HG03060 (cell line): ENCODE data around the gene HEXIM2.

ENCODE experiments used
- ATAC-seq: cut with Tn5 transposase; IDR thresholded peaks from one replicate; pipeline ENCODE4 v1.9.1; 2021; ENCODE audit warnings: low read depth, moderate number of reproducible peaks; ENCODE audit not compliant: unreplicated experiment

HEXIM2 gene

GRCh38 chr17:45127548-45128300, 34.0 kb upstream of the HEXIM2 start:
- no peak for ATAC-seq

GRCh38 chr17:45128331-45128730, 33.3 kb upstream of the HEXIM2 start:
- no peak for ATAC-seq

- no peak for ATAC-seq
Observed at GRCh38 chr17:45128989-45129388, 32.7 kb upstream of the HEXIM2 start.

- ATAC-seq: no peak
Observed at GRCh38 chr17:45129426-45129939, 32.2 kb upstream of the HEXIM2 start.

GRCh38 chr17:45129940-45130680, 31.6 kb upstream of the HEXIM2 start:
- ATAC-seq: no peak

GRCh38 chr17:45130681-45131615, 30.7 kb upstream of the HEXIM2 start:
- ATAC-seq: no peak

- ATAC-seq: no peak
Observed at GRCh38 chr17:45131616-45132319, 29.9 kb upstream of the HEXIM2 start.

- ATAC-seq: no peak
Observed at GRCh38 chr17:45132320-45132571, 29.4 kb upstream of the HEXIM2 start, which contains the start of gene PLCD3. Gene PLCD3, minus strand, starts transcription at chr17:45132515. Its CDS starts 105 bp downstream, at chr17:45132410.

- ATAC-seq: no peak
Observed at GRCh38 chr17:45132572-45133463, 28.9 kb upstream of the HEXIM2 start.

- peak; percentile 69 for ATAC-seq
Observed at GRCh38 chr17:45135192-45135977, 26.3 kb upstream of the HEXIM2 start, which contains the start of gene ACBD4. Gene ACBD4, plus strand, starts transcription at chr17:45135687. Its CDS starts 458 bp downstream, at chr17:45136145.

GRCh38 chr17:45135978-45136791, 25.5 kb upstream of the HEXIM2 start:
- no peak for ATAC-seq

GRCh38 chr17:45136846-45137560, 24.7 kb upstream of the HEXIM2 start:
- no peak for ATAC-seq

GRCh38 chr17:45137561-45138305, 23.9 kb upstream of the HEXIM2 start:
- no peak for ATAC-seq

- ATAC-seq: no peak
Observed at GRCh38 chr17:45138911-45139532, 22.7 kb upstream of the HEXIM2 start.

GRCh38 chr17:45139533-45139920, 22.1 kb upstream of the HEXIM2 start:
- no peak for ATAC-seq
